BE2C (cell line): ENCODE results near the gene SEMG1.

Source experiments
- DNase-seq: peaks from one replicate; pipeline ENCODE4 v3.0.0-alpha.2; 2020
- H3K27me3 ChIP-seq: fragments of 250-450 bp; sonication (Bioruptor Pico); 2 replicates; pipeline ENCODE4 v1.5.1; 2020; ENCODE audit warnings: mild to moderate bottlenecking
- H3K36me3 ChIP-seq: fragments of 250-450 bp; sonication (Bioruptor Pico); 2 replicates; pipeline ENCODE4 v1.5.1; 2020; ENCODE audit warnings: mild to moderate bottlenecking
- H3K4me1 ChIP-seq: fragments of 250-450 bp; sonication (Bioruptor Pico); 2 replicates; pipeline ENCODE4 v1.5.1; 2020
- H3K4me3 ChIP-seq: 2 replicates; pipeline ENCODE4 v1.5.1; 2011; ENCODE audit warnings: low read depth, low read length
- H3K9me3 ChIP-seq: fragments of 250-450 bp; sonication (Bioruptor Pico); 2 replicates; pipeline ENCODE4 v1.5.1; 2020
- TF ChIP-seq, protein P1 (sequence below): IDR thresholded peaks from 2 replicates; pipeline ENCODE4 v1.5.1; 2012; ENCODE audit warnings: mild to moderate bottlenecking, low read depth, low read length

The SEMG1 gene

GRCh38 chr20:45174434-45175364 is 32.1 kb upstream of the SEMG1 start, which contains the start of gene PI3:
PI3 (plus strand) TSS chr20:45174902; CDS start chr20:45174923, 21 bp downstream.
- Histone ChIP-seq H3K4me3 (no peak within 1 kb of the TSS), H3K9me3 (no peaks in the 10 kb centered on the region), H3K36me3 (no peaks in the 10 kb centered on the region), H3K27me3 (peaks cover 10% of the 10 kb centered on the region), H3K4me1 (no peaks in the 10 kb centered on the region)
- TF ChIP-seq, protein P1, sequence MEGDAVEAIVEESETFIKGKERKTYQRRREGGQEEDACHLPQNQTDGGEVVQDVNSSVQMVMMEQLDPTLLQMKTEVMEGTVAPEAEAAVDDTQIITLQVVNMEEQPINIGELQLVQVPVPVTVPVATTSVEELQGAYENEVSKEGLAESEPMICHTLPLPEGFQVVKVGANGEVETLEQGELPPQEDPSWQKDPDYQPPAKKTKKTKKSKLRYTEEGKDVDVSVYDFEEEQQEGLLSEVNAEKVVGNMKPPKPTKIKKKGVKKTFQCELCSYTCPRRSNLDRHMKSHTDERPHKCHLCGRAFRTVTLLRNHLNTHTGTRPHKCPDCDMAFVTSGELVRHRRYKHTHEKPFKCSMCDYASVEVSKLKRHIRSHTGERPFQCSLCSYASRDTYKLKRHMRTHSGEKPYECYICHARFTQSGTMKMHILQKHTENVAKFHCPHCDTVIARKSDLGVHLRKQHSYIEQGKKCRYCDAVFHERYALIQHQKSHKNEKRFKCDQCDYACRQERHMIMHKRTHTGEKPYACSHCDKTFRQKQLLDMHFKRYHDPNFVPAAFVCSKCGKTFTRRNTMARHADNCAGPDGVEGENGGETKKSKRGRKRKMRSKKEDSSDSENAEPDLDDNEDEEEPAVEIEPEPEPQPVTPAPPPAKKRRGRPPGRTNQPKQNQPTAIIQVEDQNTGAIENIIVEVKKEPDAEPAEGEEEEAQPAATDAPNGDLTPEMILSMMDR: no peak
- no peak for DNase-seq

DNA sequence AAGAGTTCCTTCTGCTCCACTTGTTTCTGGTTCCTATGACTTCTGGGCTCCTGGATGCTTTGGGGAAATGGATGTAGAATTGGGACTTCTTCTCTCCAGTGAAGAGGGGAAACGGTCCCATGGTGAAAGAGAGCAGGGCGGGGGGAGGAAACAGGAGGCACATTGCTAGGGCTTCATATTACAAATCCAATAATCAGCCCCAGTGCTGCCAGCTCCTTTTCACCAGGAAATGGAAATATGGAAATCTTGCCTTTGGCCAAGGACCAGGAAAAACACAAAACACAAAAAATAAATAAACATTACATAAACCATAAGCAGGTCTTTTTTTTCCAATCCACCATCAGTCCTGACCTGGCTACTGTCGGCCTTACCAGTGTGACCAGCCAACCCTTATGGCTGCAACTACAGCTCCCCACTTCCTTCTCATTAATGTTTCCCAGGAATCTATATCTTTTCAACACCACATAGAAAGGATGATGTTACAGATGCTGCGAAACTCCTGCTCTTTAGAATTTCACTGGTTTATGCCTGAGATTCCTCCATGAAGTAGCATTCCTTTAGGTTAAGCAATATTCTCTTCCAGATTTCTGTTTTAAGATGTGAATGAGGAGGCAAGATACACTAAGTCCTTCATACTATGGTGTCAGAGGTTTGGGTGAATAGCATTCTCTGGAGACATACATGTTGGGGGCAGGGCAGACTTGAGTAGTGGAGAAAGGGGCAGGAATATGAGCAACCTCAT is 30.1 kb upstream of the SEMG1 start:
- TF ChIP-seq, protein P1: no peak
- DNase-seq: no peak
- H3K4me1 ChIP-seq: no peaks in the 10 kb centered on the region
- no peaks in the 10 kb centered on the region for H3K36me3 ChIP-seq
- H3K4me3 ChIP-seq: no peak overlapping the region
- no peaks in the 10 kb centered on the region for H3K9me3 ChIP-seq
- H3K27me3 ChIP-seq: peaks cover 10% of the 10 kb centered on the region

DNA sequence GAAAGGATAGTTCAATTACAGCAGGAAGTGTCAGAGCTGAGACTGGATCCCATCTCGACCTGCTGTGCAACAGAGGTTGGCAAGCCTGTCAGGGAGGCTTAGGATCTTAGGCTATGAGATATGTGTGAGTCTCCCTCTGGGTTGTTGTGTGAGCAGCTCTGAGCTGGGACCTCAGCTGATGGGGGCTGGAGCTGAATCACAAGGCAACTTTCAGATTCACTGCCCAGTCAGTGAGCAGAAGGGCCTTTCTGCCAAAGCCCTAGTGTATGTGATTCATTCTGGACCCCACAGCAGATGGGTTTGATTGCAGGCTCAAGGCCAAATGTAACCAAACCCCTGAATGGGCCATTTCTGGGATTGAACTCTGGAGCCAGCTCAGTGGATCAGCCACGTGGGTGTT is 27.7 kb upstream of the SEMG1 start:
- TF ChIP-seq, protein P1: no peak
- no peak for DNase-seq
- H3K36me3 ChIP-seq: no peaks in the 10 kb centered on the region
- peaks cover 10% of the 10 kb centered on the region for H3K27me3 ChIP-seq
- no peaks in the 10 kb centered on the region for H3K9me3 ChIP-seq
- H3K4me3 ChIP-seq: no peak overlapping the region
- no peaks in the 10 kb centered on the region for H3K4me1 ChIP-seq

DNA sequence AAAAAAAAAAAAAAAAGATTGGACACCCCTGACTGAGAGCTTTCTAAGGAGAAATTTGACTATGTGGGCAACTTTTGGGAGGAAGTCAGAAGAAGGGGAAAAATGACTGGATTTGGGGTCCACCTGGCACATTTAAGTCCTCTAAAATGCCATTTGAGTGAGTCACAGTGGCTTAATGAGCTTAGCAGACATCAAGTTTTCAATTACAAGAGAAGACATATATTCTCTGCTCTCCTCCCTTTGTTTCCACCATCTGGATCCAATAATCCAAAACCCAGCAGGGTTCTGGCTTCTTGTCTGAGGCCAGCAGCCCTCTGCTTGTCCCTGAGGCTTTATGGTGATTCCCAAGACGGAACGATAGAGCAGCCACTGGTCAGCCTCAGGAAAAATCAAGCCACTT is 25.2 kb upstream of the SEMG1 start:
- Histone ChIP-seq H3K4me1 (no peaks in the 10 kb centered on the region), H3K36me3 (no peaks in the 10 kb centered on the region), H3K27me3 (peaks cover 8% of the 10 kb centered on the region; the same call in 1 of the 2 replicates), H3K4me3 (no peak overlapping the region), H3K9me3 (no peaks in the 10 kb centered on the region)
- no peak for DNase-seq
- TF ChIP-seq, protein P1: no peak

GRCh38 chr20:45183084-45183483 is 23.7 kb upstream of the SEMG1 start:
- no peak for DNase-seq
- TF ChIP-seq, protein P1: no peak
- Histone ChIP-seq H3K36me3 (no peaks in the 10 kb centered on the region), H3K4me1 (no peaks in the 10 kb centered on the region), H3K27me3 (no peaks in the 10 kb centered on the region), H3K4me3 (no peak overlapping the region), H3K9me3 (no peaks in the 10 kb centered on the region)

DNA sequence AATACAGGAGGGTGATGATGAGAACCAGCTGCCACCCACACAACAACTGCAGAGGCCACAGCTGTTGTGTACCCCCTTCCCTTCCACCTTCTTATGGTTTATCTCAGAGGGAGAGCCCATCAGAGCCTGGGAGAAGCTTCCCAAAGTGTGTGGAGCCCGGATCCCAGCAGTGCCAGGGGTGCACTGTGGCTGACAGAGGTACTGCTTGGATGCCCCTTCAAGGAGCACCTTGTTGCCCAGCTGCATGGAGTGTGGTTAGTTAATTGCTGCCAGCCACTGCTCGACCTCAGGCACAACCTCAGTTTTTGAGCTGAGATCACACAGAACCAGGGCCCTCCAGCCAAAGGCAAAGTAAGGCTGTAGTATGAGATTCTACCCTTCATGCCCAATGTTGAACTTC is 19.1 kb upstream of the SEMG1 start:
- H3K4me1 ChIP-seq: no peaks in the 10 kb centered on the region
- H3K36me3 ChIP-seq: no peaks in the 10 kb centered on the region
- TF ChIP-seq, protein P1: no peak
- no peak overlapping the region for H3K4me3 ChIP-seq
- peaks cover 13% of the 10 kb centered on the region for H3K27me3 ChIP-seq
- DNase-seq: no peak
- no peaks in the 10 kb centered on the region for H3K9me3 ChIP-seq
